ENCODE results near the gene GSG1L.

GSG1L gene

GRCh38 chr16:27923751-27924150 lies 139.8 kb downstream of the GSG1L start:
- H3K4me3 ChIP-seq (ENCODE audit: insufficient read depth, low read length, poor library complexity, severe bottlenecking): no peak overlapping the region
- no peak for TF ChIP-seq EZH2phosphoT487 (conservative IDR thresholded peaks at IDR 0.05; ENCODE audit: low read length)
- TF ChIP-seq CTCF (IDR thresholded peaks at IDR 0.05; ENCODE audit: insufficient read depth, low read length, poor library complexity, severe bottlenecking): no peak
- H3K27ac ChIP-seq (ENCODE audit: low read depth, low read length): no peak overlapping the region
- no peaks in the 10 kb centered on the region for H3F3A ChIP-seq (ENCODE audit: insufficient read depth)
- no peak overlapping the region for H3K9ac ChIP-seq (ENCODE audit: low read length)
- no peak overlapping the region for H3K4me2 ChIP-seq (ENCODE audit: low read depth, low read length, poor library complexity, severe bottlenecking)
- no peaks in the 10 kb centered on the region for H4K20me1 ChIP-seq (ENCODE audit: low read depth, low read length)
- no peaks in the 10 kb centered on the region for H3K79me2 ChIP-seq (ENCODE audit: insufficient read depth, low read length)
- no peaks in the 10 kb centered on the region for H3K9me3 ChIP-seq (ENCODE audit: insufficient read depth, low read length)
- H3K36me3 ChIP-seq (ENCODE audit: low read length): no peaks in the 10 kb centered on the region
- no peak overlapping the region for H2AFZ ChIP-seq (ENCODE audit: low read depth, low read length, severe bottlenecking)
- no peaks in the 10 kb centered on the region for H3K9me2 ChIP-seq (replicated peaks; ENCODE audit: insufficient read depth, low read length)
- H3K27me3 ChIP-seq (ENCODE audit: low read length): no peaks in the 10 kb centered on the region

GRCh38 chr16:27922433-27922832 lies 141.1 kb downstream of the GSG1L start:
- Histone ChIP-seq H3F3A (ENCODE audit: insufficient read depth) (no peaks in the 10 kb centered on the region), H2AFZ (ENCODE audit: low read depth, low read length, severe bottlenecking) (no peak overlapping the region), H3K4me2 (ENCODE audit: low read depth, low read length, poor library complexity, severe bottlenecking) (no peak overlapping the region), H3K27ac (ENCODE audit: low read depth, low read length) (no peak overlapping the region), H3K79me2 (ENCODE audit: insufficient read depth, low read length) (no peaks in the 10 kb centered on the region), H3K9me3 (ENCODE audit: insufficient read depth, low read length) (no peaks in the 10 kb centered on the region), H4K20me1 (ENCODE audit: low read depth, low read length) (no peaks in the 10 kb centered on the region), H3K9me2 (replicated peaks; ENCODE audit: insufficient read depth, low read length) (no peaks in the 10 kb centered on the region), H3K36me3 (ENCODE audit: low read length) (no peaks in the 10 kb centered on the region), H3K27me3 (ENCODE audit: low read length) (no peaks in the 10 kb centered on the region), H3K9ac (ENCODE audit: low read length) (no peak overlapping the region), H3K4me3 (ENCODE audit: insufficient read depth, low read length, poor library complexity, severe bottlenecking) (no peak overlapping the region)
- no peak for TF ChIP-seq EZH2phosphoT487 (conservative IDR thresholded peaks at IDR 0.05; ENCODE audit: low read length)
- TF ChIP-seq CTCF (IDR thresholded peaks at IDR 0.05; ENCODE audit: insufficient read depth, low read length, poor library complexity, severe bottlenecking): no peak

GRCh38 chr16:27921134-27921533 lies 142.4 kb downstream of the GSG1L start:
- Histone ChIP-seq H3K4me2 (ENCODE audit: low read depth, low read length, poor library complexity, severe bottlenecking) (no peak overlapping the region), H3K27ac (ENCODE audit: low read depth, low read length) (no peak overlapping the region), H3K27me3 (ENCODE audit: low read length) (no peaks in the 10 kb centered on the region), H2AFZ (ENCODE audit: low read depth, low read length, severe bottlenecking) (no peak overlapping the region), H3K4me3 (ENCODE audit: insufficient read depth, low read length, poor library complexity, severe bottlenecking) (no peak overlapping the region), H4K20me1 (ENCODE audit: low read depth, low read length) (no peaks in the 10 kb centered on the region), H3K9me2 (replicated peaks; ENCODE audit: insufficient read depth, low read length) (no peaks in the 10 kb centered on the region), H3K36me3 (ENCODE audit: low read length) (no peaks in the 10 kb centered on the region), H3K9ac (ENCODE audit: low read length) (no peak overlapping the region), H3K79me2 (ENCODE audit: insufficient read depth, low read length) (no peaks in the 10 kb centered on the region), H3K9me3 (ENCODE audit: insufficient read depth, low read length) (no peaks in the 10 kb centered on the region), H3F3A (ENCODE audit: insufficient read depth) (no peaks in the 10 kb centered on the region)
- no peak for TF ChIP-seq EZH2phosphoT487 (conservative IDR thresholded peaks at IDR 0.05; ENCODE audit: low read length)
- no peak for TF ChIP-seq CTCF (IDR thresholded peaks at IDR 0.05; ENCODE audit: insufficient read depth, low read length, poor library complexity, severe bottlenecking)
